Measurements from ENCODE around the gene MAP3K7CL. TPM values are rescaled to one million over a fixed set of nuclear protein-coding genes. Genes with fewer than 3 reads are reported as not detected.

Gene MAP3K7CL
- total and polyA plus RNA-seq, 2 of the 8 experiments (the other 6 are each of a cell fraction or from before 2014, with no cell fraction given) = not detected

GRCh38 chr21:29145354-29145782 lies 14.9 kb downstream of the MAP3K7CL start:
- H3K56ac ChIP-seq (replicated peaks; ENCODE audit: insufficient read length, low read depth, low read length) = no peak overlapping the region
- H3K27ac ChIP-seq (ENCODE audit: low read depth, low read length) = no peak overlapping the region
- no peak overlapping the region for H3K4me3 ChIP-seq (ENCODE audit: extremely low read depth in 1 of 4, insufficient read depth in 2 of 4, low read depth in 3 of 4, low read length in 4 of 4)
- H2BK15ac ChIP-seq (ENCODE audit: low read length) = no peak overlapping the region
- H2AFZ ChIP-seq (ENCODE audit: low read length) = no peak overlapping the region
- no peak overlapping the region for H3K18ac ChIP-seq (ENCODE audit: extremely low read depth, low read length)
- H4K5ac ChIP-seq (ENCODE audit: insufficient read length, low read depth, low read length) = no peak overlapping the region
- H3K4ac ChIP-seq (replicated peaks; ENCODE audit: insufficient read length, low read depth, low read length) = no peak overlapping the region
- H3K23ac ChIP-seq (ENCODE audit: insufficient read length) = no peak overlapping the region
- no peak overlapping the region for H3K14ac ChIP-seq (ENCODE audit: insufficient read length)
- 95% methylated on average over 5 of the region's 5 CpGs; no CpG with 5 or more reads in 1 of the 2 experiments for whole genome bisulfite sequencing, 2 experiments (ENCODE audit: extremely low coverage in 1 of 2, insufficient coverage in 1 of 2, insufficient read length in 1 of 2, insufficient replicate concordance in 2 of 2, low coverage in 1 of 2, low lambda C conversion rate in 2 of 2, missing lambda C conversion rate in 1 of 2)
- H3K23me2 ChIP-seq (ENCODE audit: low read depth, low read length) = no peaks in the 10 kb centered on the region
- no peaks in the 10 kb centered on the region for H3K79me2 ChIP-seq (ENCODE audit: control insufficient read depth in 1 of 2, insufficient read depth in 2 of 2, low read length in 2 of 2)
- no peak overlapping the region for H2BK20ac ChIP-seq (ENCODE audit: low read length)
- DNase-seq (ENCODE audit: low read depth in 1 of 2, low spot score in 2 of 2) = no peak
- H3K27me3 ChIP-seq (replicated peaks in 1 of 4; ENCODE audit: control insufficient read depth in 3 of 4, extremely low read depth in 1 of 4, insufficient read depth in 3 of 4, low read length in 3 of 4) = no peaks in the 10 kb centered on the region
- FAIRE-seq = no peak
- H3K4me1 ChIP-seq (replicated peaks in 1 of 4; ENCODE audit: control insufficient read depth in 3 of 4, insufficient read depth in 4 of 4, low read length in 3 of 4) = no peaks in the 10 kb centered on the region
- H2BK5ac ChIP-seq (ENCODE audit: low read depth, low read length) = no peak overlapping the region
- no peak overlapping the region for H3K4me2 ChIP-seq (ENCODE audit: insufficient read depth in 1 of 2, low read depth in 2 of 2, low read length in 2 of 2)
- H4K20me1 ChIP-seq (replicated peaks in 1 of 2; ENCODE audit: control insufficient read depth in 1 of 2, insufficient read depth in 2 of 2, low read length in 2 of 2) = no peaks in the 10 kb centered on the region
- H4K91ac ChIP-seq (replicated peaks; ENCODE audit: insufficient read length, low read length) = no peak overlapping the region
- H3K36me3 ChIP-seq (ENCODE audit: control insufficient read depth in 2 of 4, insufficient read depth in 4 of 4, low read length in 3 of 4) = no peaks in the 10 kb centered on the region
- no peak overlapping the region for H2BK120ac ChIP-seq (replicated peaks; ENCODE audit: low read depth, low read length)
- no peaks in the 10 kb centered on the region for H3K9me3 ChIP-seq (ENCODE audit: insufficient read depth in 2 of 2, low read depth in 1 of 2, low read length in 1 of 2)
- H3K79me1 ChIP-seq (ENCODE audit: low read depth, low read length) = no peaks in the 10 kb centered on the region
- H2BK12ac ChIP-seq (ENCODE audit: low read depth, low read length) = no peak overlapping the region
- TF ChIP-seq SIN3A (conservative IDR thresholded peaks at IDR 0.05 in 1 of 2, IDR thresholded peaks at IDR 0.05 in 1 of 2; ENCODE audit: low read depth in 1 of 2, low read length in 2 of 2) (no peak), KDM4A (IDR thresholded peaks at IDR 0.05; ENCODE audit: low read depth, low read length, severe bottlenecking) (no peak), RFX5 (IDR thresholded peaks at IDR 0.05; ENCODE audit: borderline replicate concordance, low read depth, low read length) (no peak), TAF7 (optimal IDR thresholded peaks at IDR 0.05; ENCODE audit: borderline replicate concordance, low read depth, low read length) (no peak), RAD21 (IDR thresholded peaks at IDR 0.05 in 1 of 2, conservative IDR thresholded peaks at IDR 0.05 in 1 of 2; ENCODE audit: low read depth in 2 of 2, low read length in 2 of 2) (no peak), SP1 (IDR thresholded peaks at IDR 0.05; ENCODE audit: low read depth, low read length) (no peak), CTBP2 (IDR thresholded peaks at IDR 0.05; ENCODE audit: borderline replicate concordance, insufficient read depth, insufficient read length, low read length) (no peak), YY1 (IDR thresholded peaks at IDR 0.05; ENCODE audit: low read depth, low read length) (no peak), GTF2F1 (IDR thresholded peaks at IDR 0.05; ENCODE audit: borderline replicate concordance, low read depth, low read length) (no peak), CHD1 (IDR thresholded peaks at IDR 0.05; ENCODE audit: low read depth, low read length) (no peak), RXRA (IDR thresholded peaks at IDR 0.05; ENCODE audit: insufficient read depth, low read depth, low read length) (no peak)
- H2AK5ac ChIP-seq (ENCODE audit: low read depth, low read length) = no peak overlapping the region
- H4K8ac ChIP-seq (ENCODE audit: extremely low read depth, insufficient read depth, low read length) = no peak overlapping the region
- H3K9ac ChIP-seq (replicated peaks in 1 of 4; ENCODE audit: extremely low read depth in 1 of 4, low read depth in 3 of 4, low read length in 3 of 4) = no peak overlapping the region
- CTCF ChIA-PET (ENCODE audit: partially characterized antibody) = interaction anchor here (0.8 kb wide), 1 partner anchor 145 kb away, joined by 3 read pairs; no protein-coding TSS in a partner anchor
- POLR2A ChIA-PET (ENCODE audit: partially characterized antibody) = no interaction called here
